GM19099 (cell line): ENCODE results near the gene ZNF652.

Source experiments
- POLR2A ChIP-seq: IDR thresholded peaks from 3 replicates; pipeline ENCODE4 v1.6.1; 2011; ENCODE audit warnings: low read depth; ENCODE audit not compliant: insufficient read length; ENCODE audit errors: extremely low read depth

The ZNF652 gene

DNA sequence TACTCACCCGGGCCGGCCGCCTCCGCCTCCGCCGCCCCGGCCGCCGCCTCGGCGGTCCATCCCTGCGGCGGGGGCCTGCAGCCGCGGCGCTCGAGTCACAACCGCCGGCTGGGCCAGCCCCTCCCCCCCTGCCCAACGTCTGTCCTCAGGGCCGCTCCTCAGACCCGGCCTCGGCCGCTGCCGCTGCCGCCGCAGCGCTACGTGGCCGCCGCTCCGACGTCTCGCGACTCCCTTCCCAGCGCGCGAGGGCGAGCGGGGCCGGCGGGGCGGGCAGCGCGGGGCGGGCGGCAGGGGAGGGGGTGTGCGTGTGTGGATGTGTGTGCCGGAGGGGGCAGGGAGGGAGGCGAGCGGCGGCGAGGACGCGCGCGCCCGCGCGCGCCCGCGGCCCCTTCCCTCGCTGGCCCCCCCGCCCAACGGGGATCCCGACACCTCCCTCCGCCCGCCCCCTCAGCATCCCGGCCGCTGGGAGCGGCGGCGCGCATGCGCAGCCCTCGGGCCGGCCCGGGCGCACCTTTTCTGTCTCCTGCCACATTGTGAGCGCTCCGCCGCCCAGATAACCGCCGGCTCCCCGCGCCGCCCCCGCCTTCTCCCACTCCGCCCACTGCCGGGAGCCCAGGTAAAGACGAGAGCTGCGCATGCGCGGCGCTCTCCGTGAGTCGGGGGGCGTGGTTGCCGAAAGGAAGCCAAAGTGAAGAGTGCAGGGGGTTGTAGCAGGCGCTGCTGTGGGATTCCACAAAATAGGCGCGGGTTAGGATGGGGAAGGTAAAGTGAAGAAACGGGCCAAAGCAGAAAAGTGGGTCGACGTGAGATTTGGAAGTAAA is at the start of gene ZNF652:
TSS of gene ZNF652 (minus strand) at position 349 of the 821 bp plus-strand sequence. CDS start 44,525 bp downstream, outside the sequence.
- TF ChIP-seq POLR2A: peak; percentile 43

DNA sequence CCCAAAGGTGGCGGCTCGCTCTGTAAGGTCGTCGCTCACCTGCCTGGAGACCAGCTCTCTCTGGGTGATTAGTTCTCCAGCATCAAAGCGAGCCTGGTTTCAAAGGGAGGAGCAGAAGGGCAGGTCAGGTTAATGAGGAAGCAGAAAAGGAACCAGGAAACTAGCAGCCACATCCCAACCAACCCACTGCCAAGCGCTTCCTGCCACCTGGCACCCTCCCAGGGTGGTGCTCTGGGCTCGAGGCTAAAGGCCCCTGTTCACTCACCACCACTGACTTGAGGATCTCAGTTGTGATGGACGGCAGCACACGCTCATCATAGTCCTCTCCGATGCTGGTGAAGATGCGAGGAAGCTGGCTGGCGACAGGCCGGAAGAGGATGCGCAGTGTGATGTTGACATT is 47.0 kb upstream of the ZNF652 start:
- TF ChIP-seq POLR2A: no peak

DNA sequence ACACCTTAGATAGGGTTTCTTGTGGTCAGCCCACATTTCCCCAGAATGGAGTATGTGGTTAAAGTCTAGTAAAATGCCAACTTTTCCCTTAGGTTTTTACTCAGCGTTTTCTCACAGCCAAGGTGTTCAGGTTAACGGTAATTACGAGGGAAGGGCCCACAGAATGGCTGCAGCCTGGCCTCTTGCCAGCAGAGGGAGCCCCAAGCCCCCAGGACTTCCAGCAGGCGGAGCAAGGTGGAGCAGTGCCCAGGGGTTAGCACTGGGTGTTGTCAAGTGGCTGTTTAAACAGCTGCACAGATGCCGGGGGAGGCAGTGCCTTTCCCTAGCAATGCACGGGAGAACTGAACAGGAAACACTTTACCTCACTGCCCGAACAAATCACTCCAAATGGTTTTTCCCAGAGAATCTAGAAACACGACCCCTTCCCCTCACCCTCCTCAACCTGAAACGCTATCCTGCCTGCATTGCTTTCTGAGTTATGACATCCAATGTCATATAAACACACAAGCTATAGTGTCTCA is 46.0 kb upstream of the ZNF652 start:
- TF ChIP-seq POLR2A: no peak

- TF ChIP-seq POLR2A: no peak
Observed at GRCh38 chr17:49407086-49407485, 45.0 kb upstream of the ZNF652 start.

GRCh38 chr17:49406421-49407061 is 44.5 kb upstream of the ZNF652 start:
- no peak for TF ChIP-seq POLR2A

DNA sequence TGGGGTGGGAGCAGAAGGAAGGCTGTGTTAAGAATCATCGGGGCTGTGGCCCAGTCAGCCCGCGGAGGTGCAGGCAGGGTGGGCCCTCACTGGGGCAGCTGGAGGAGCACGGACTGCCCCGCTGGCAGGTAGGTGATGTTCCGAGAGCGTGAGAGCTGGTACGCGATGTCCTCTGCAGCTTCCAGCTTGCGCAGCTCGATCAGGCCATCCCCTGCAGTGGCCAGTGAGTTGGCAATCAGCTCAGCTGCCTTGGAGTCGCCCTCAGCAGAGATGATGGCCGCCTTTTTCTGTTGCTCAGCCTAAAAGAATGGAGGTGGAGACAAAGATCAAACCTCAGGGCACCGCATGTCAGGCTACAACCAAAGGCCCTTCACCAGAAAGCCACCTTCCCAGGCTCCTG is 42.9 kb upstream of the ZNF652 start:
- TF ChIP-seq POLR2A: no peak

- no peak for TF ChIP-seq POLR2A
Observed at GRCh38 chr17:49404361-49404760, 42.3 kb upstream of the ZNF652 start.

DNA sequence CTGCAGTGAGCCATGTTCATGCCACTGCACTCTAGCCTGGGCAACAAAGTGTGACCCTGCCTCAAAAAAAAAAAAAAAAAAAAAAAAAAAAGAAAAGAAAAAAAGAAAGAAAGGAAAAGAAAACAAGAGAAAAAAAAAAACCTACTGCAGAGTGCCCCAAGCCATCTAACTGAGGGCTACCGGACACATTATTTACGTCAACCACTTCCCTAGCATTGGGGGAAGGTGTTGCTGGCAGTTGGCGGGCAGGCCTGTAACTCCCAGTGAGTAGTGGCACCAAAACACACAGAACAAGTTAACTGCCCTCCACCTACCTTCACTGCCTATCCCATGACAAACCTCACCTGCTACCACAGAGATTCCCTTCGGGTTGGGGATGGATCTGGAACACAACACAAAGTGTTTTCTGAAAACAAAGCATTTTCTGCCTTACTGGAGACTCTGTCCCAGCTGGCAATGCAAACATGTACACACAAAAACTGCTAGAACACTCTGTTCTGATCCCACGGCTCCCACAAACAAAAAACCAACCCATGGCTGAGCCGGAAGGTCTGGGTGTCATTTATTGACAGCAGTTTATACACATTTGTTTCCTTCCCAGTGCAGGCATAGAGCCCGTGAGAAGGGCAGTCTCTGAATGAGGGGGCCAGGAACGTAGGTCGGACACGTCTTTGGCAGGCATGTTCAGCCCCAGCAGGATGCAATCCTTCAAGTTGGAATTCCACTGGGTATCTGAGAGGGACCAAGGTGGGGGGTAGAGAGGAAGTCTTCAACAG is 41.7 kb upstream of the ZNF652 start:
- TF ChIP-seq POLR2A: no peak

- TF ChIP-seq POLR2A: no peak
Observed at GRCh38 chr17:49402706-49403105, 40.7 kb upstream of the ZNF652 start.

- no peak for TF ChIP-seq POLR2A
Observed at GRCh38 chr17:49401971-49402611, 40.0 kb upstream of the ZNF652 start.

- TF ChIP-seq POLR2A: no peak
Observed at GRCh38 chr17:49399995-49400394, 37.9 kb upstream of the ZNF652 start.

DNA sequence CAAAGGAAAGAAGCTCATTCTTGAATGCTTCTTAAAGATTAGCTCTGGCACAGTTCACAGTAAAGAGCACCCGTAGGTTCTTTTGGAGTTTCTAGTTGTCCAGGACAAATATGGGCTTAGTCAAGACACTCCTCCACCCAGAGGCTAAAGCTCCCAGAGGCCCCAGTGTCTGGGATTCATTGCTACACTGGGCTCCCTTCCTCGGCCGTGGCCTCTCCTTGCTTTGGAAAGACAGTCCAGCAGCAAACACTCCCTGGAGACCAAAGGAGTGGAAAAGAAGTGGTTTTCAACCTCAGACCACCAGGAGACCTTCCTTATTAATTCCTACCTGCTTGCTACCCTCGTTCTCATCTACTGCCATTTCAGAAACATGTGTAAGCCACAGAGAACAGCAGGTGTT is 35.5 kb upstream of the ZNF652 start:
- no peak for TF ChIP-seq POLR2A

DNA sequence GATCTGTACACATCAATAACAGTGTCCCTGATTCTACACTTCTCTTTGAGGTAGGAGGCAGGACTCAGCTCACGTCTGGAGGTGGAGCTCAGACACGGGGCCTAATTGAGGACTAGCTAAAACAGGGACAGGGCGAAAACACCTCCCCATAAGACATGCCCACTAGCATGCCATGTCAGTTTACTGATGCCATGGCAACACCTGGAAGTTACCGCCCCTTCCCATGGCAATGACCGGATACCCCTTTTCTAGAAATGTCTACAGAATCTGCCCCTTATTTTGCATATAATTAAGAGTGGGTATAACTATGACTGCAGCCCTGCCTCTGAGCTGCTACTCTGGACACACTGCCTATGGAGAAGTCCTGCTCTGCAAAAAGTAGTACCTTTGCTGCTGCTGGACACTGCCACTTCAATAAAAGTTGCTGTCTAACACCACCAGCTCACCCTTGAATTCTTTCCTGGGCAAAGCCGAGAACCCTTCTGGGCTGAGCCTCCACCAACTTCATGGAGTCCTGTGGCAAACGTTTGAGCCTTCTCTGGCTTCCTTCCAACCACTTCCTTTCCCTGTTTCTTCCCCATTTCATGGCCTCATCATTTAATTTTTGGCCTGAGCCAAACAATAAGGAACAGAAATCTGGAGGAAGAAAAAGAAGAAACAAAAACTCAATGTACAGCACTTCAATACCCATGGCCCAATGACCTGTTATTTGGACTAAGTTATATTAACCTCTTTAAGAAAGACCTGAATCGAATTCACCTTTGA is 31.6 kb upstream of the ZNF652 start:
- no peak for TF ChIP-seq POLR2A
